T47D (cell line): ENCODE data around the gene TST.

Experiments
- DNase-seq, 2 experiments: peaks; one replicate each; pipeline versions ENCODE4 v3.0.0 to v3.0.0-alpha.2; 2011 to 2012; ENCODE audit warnings: low read depth in 1 of 2, low spot score in 1 of 2
- JUND ChIP-seq: IDR thresholded peaks from 2 replicates; pipeline ENCODE4 v1.6.1; 2012; ENCODE audit warnings: low read depth
- in situ Hi-C: cut with HindIII; loops from 2 replicates; pipeline ENCODE4 v1.10.0; 2016; ENCODE audit warnings: low sequenced_read_pairs, low pct_unique_long_range_greater_than_20kb

The TST gene

GRCh38 chr22:37022483-37023337 is 3.5 kb upstream of the TST start:
- DNase-seq: no peak
- in situ Hi-C loops: no loop called here
- TF ChIP-seq JUND: no peak

- peak in 1 of 2 experiments; percentile 30 for DNase-seq
- in situ Hi-C loops: no loop called here
- TF ChIP-seq JUND: no peak
These were observed 2.6 kb upstream of the TST start for GRCh38 chr22:37021710-37022482.

- in situ Hi-C loops: no loop called here
- no peak for DNase-seq
- TF ChIP-seq JUND: no peak
These were observed 1.8 kb upstream of the TST start for GRCh38 chr22:37021041-37021440.

- peak; percentile 38 to 60 for DNase-seq
- TF ChIP-seq JUND: no peak
- in situ Hi-C loops: no loop called here
These were observed 889 bp upstream of the TST start for GRCh38 chr22:37020192-37020479.

GRCh38 chr22:37018815-37019308 is 385 bp downstream of the TST start:
- peak in 1 of 2 experiments; percentile 20 for DNase-seq
- TF ChIP-seq JUND: no peak
- in situ Hi-C loops: no loop called here

- TF ChIP-seq JUND: no peak
- in situ Hi-C loops: no loop called here
- DNase-seq: no peak
These were observed 997 bp downstream of the TST start for GRCh38 chr22:37018086-37018814.

GRCh38 chr22:37017356-37017755 is 1.9 kb downstream of the TST start:
- no peak for TF ChIP-seq JUND
- in situ Hi-C loops: no loop called here
- DNase-seq: no peak

GRCh38 chr22:37016134-37016910 is 2.9 kb downstream of the TST start:
- in situ Hi-C loops: no loop called here
- DNase-seq: no peak
- no peak for TF ChIP-seq JUND

GRCh38 chr22:37015587-37015878 is 3.7 kb downstream of the TST start:
- TF ChIP-seq JUND: no peak
- no peak for DNase-seq
- in situ Hi-C loops: no loop called here

- in situ Hi-C loops: no loop called here
- no peak for TF ChIP-seq JUND
- no peak for DNase-seq
These were observed 4.2 kb downstream of the TST start for GRCh38 chr22:37014835-37015586.

- TF ChIP-seq JUND: no peak
- no peak for DNase-seq
- in situ Hi-C loops: no loop called here
These were observed 4.8 kb downstream of the TST start for GRCh38 chr22:37014415-37014806.

- in situ Hi-C loops: no loop called here
- no peak for DNase-seq
- no peak for TF ChIP-seq JUND
These were observed 6.3 kb downstream of the TST start for GRCh38 chr22:37012956-37013355.
